Measurements from ENCODE around the gene ATF1. TPM values are rescaled to one million over a fixed set of nuclear protein-coding genes. Genes with fewer than 3 reads are reported as not detected.
"Not testable (repeated sequence)": the region's sequence is repeated elsewhere in the genome, so short reads cannot be mapped to it uniquely, and the experiment has no call there.

Gene ATF1
- total RNA-seq, 1 experiment from 2014 or later: 87.2 TPM

- TF ChIP-seq, protein P1, sequence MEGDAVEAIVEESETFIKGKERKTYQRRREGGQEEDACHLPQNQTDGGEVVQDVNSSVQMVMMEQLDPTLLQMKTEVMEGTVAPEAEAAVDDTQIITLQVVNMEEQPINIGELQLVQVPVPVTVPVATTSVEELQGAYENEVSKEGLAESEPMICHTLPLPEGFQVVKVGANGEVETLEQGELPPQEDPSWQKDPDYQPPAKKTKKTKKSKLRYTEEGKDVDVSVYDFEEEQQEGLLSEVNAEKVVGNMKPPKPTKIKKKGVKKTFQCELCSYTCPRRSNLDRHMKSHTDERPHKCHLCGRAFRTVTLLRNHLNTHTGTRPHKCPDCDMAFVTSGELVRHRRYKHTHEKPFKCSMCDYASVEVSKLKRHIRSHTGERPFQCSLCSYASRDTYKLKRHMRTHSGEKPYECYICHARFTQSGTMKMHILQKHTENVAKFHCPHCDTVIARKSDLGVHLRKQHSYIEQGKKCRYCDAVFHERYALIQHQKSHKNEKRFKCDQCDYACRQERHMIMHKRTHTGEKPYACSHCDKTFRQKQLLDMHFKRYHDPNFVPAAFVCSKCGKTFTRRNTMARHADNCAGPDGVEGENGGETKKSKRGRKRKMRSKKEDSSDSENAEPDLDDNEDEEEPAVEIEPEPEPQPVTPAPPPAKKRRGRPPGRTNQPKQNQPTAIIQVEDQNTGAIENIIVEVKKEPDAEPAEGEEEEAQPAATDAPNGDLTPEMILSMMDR (IDR thresholded peaks at IDR 0.05; ENCODE audit: unreplicated experiment): no peak
- BruUV-seq (replicated peaks): no TSS peak
- no peaks in the 10 kb centered on the region for H3K27me3 Mint-ChIP-seq (ENCODE audit: insufficient read depth, unreplicated experiment)
- ChIA-PET POLR2A (interaction anchor here (0.7 to 5.4 kb wide), 10 partner anchors 57 to 527 kb away, joined by 3 to 53 read pairs (median 8); partner anchors contain the start of genes ATF1 and DAZAP2), CTCF (interaction anchor here (0.6 to 7.7 kb wide), 17 partner anchors 12 to 595 kb away, joined by 3 to 122 read pairs (median 5); partner anchors contain the start of genes ATF1 and SLC11A2)
- no peaks in the 10 kb centered on the region for H3K9me3 Mint-ChIP-seq (ENCODE audit: unreplicated experiment)
- H3K36me3 Mint-ChIP-seq (ENCODE audit: insufficient read depth, unreplicated experiment): peaks cover 7% of the 10 kb centered on the region
- DNase-seq (ENCODE audit: unreplicated experiment): no peak
- H3K27ac Mint-ChIP-seq (ENCODE audit: low read depth, unreplicated experiment): peak overlapping the region; percentile 11
- H3K4me3 Mint-ChIP-seq (ENCODE audit: unreplicated experiment): no peak overlapping the region
- intact Hi-C loops (cut with micrococcal nuclease): loop anchor here (1.0 kb wide), 5 partner anchors 60 to 516 kb away; no protein-coding TSS in a partner anchor
- H3K4me1 Mint-ChIP-seq (ENCODE audit: insufficient read depth, unreplicated experiment): peaks cover 18% of the 10 kb centered on the region
Observed at GRCh38 chr12:50824914-50825313, 61.0 kb downstream of the ATF1 start.

DNA sequence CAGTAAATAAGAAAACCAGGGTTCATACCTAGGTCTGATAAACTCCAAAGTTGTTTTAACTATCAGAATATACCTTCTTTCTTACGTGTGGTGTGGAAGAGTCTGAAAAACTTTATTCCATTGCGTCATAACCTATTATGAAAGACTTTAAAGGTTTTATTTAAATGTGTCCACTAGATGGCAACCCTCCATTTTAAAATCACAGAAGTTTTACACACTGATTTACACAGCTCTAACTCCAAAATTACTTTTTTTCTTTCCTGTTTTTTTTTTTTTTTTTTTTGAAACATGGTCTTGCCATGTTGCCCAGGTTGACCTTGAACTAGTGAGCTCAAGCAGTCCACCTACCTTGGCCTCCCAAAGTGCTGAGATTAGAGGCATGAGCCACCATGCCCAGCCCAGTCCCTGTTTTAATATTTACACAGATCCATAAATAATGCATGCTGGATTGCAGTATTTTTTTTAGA lies 61.5 kb downstream of the ATF1 start:
- intact Hi-C loops (cut with micrococcal nuclease): loop anchor here (1.0 kb wide), 5 partner anchors 60 to 516 kb away; no protein-coding TSS in a partner anchor
- ChIA-PET POLR2A (interaction anchor here (0.6 to 5.4 kb wide), 14 partner anchors 51 to 497 kb away, joined by 3 to 53 read pairs (median 6); partner anchors contain the start of genes ATF1, CSRNP2, DAZAP2 and SLC11A2), CTCF (interaction anchor here (0.6 to 7.7 kb wide), 26 partner anchors 12 to 594 kb away, joined by 3 to 122 read pairs (median 4); partner anchors contain the start of genes ATF1 and SLC11A2)
- TF ChIP-seq, protein P1 (IDR thresholded peaks at IDR 0.05; ENCODE audit: unreplicated experiment): peak; percentile 25
- peaks cover 18% of the 10 kb centered on the region for H3K4me1 Mint-ChIP-seq (ENCODE audit: insufficient read depth, unreplicated experiment)
- no TSS peak for BruUV-seq (replicated peaks)
- H3K9me3 Mint-ChIP-seq (ENCODE audit: unreplicated experiment): no peaks in the 10 kb centered on the region
- peak overlapping the region; percentile 11 for H3K27ac Mint-ChIP-seq (ENCODE audit: low read depth, unreplicated experiment)
- H3K4me3 Mint-ChIP-seq (ENCODE audit: unreplicated experiment): no peak overlapping the region
- peaks cover 6% of the 10 kb centered on the region for H3K36me3 Mint-ChIP-seq (ENCODE audit: insufficient read depth, unreplicated experiment)
- no peaks in the 10 kb centered on the region for H3K27me3 Mint-ChIP-seq (ENCODE audit: insufficient read depth, unreplicated experiment)
- peak; percentile 73 for DNase-seq (ENCODE audit: unreplicated experiment)

DNA sequence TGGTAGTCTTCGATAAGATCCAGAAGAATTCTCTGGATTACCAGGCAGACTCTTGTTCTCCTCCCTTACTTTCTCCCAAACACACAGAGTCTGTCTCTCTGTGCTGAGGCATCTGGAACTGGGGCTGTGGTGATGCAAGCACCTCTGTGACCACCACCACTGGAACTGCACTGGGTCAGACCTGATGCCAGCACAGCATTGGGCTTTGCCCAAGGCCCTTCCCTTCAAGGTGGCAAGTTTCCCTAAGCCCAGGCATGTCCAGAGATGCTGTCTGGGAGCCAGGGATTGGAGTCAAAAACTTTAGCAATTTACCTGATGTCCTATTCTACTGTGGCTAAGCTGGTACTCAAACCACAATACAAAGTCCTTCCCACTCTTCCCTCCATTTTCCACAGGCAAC lies 64.2 kb downstream of the ATF1 start:
- ChIA-PET CTCF (interaction anchor here (0.6 to 7.7 kb wide), 5 partner anchors 61 to 200 kb away, joined by 3 to 122 read pairs (median 6); partner anchors contain the start of gene ATF1), POLR2A (interaction anchor here (0.9 to 5.4 kb wide), 6 partner anchors 63 to 200 kb away, joined by 3 to 53 read pairs (median 6); partner anchors contain the start of gene SLC11A2)
- no peaks in the 10 kb centered on the region for H3K27me3 Mint-ChIP-seq (ENCODE audit: insufficient read depth, unreplicated experiment)
- peaks cover 18% of the 10 kb centered on the region for H3K4me1 Mint-ChIP-seq (ENCODE audit: insufficient read depth, unreplicated experiment)
- H3K36me3 Mint-ChIP-seq (ENCODE audit: insufficient read depth, unreplicated experiment): peaks cover 6% of the 10 kb centered on the region
- peaks cover 9% of the 10 kb centered on the region for H3K9me3 Mint-ChIP-seq (ENCODE audit: unreplicated experiment)
- DNase-seq (ENCODE audit: unreplicated experiment): no peak
- intact Hi-C loops (cut with micrococcal nuclease): no loop called here
- H3K27ac Mint-ChIP-seq (ENCODE audit: low read depth, unreplicated experiment): peak overlapping the region; percentile 91
- TF ChIP-seq, protein P1 (IDR thresholded peaks at IDR 0.05; ENCODE audit: unreplicated experiment): no peak
- BruUV-seq (replicated peaks): no TSS peak
- H3K4me3 Mint-ChIP-seq (ENCODE audit: unreplicated experiment): no peak overlapping the region

GRCh38 chr12:50828886-50829285 lies 65.0 kb downstream of the ATF1 start:
- intact Hi-C loops (cut with micrococcal nuclease): no loop called here
- H3K4me1 Mint-ChIP-seq (ENCODE audit: insufficient read depth, unreplicated experiment): peaks cover 18% of the 10 kb centered on the region
- no peak for DNase-seq (ENCODE audit: unreplicated experiment)
- CTCF ChIA-PET: interaction anchor here (0.6 to 7.7 kb wide), 5 partner anchors 61 to 255 kb away, joined by 3 to 122 read pairs (median 3); partner anchors contain the start of gene CSRNP2
- no peaks in the 10 kb centered on the region for H3K27me3 Mint-ChIP-seq (ENCODE audit: insufficient read depth, unreplicated experiment)
- peaks cover 15% of the 10 kb centered on the region for H3K9me3 Mint-ChIP-seq (ENCODE audit: unreplicated experiment)
- POLR2A ChIA-PET: interaction anchor here (0.9 to 5.4 kb wide), 5 partner anchors 64 to 196 kb away, joined by 3 to 53 read pairs (median 5); partner anchors contain the start of gene SLC11A2
- no TSS peak for BruUV-seq (replicated peaks)
- TF ChIP-seq, protein P1 (IDR thresholded peaks at IDR 0.05; ENCODE audit: unreplicated experiment): no peak
- H3K4me3 Mint-ChIP-seq (ENCODE audit: unreplicated experiment): no peak overlapping the region
- peak overlapping the region; percentile 91 for H3K27ac Mint-ChIP-seq (ENCODE audit: low read depth, unreplicated experiment)
- peaks cover 4% of the 10 kb centered on the region for H3K36me3 Mint-ChIP-seq (ENCODE audit: insufficient read depth, unreplicated experiment)

DNA sequence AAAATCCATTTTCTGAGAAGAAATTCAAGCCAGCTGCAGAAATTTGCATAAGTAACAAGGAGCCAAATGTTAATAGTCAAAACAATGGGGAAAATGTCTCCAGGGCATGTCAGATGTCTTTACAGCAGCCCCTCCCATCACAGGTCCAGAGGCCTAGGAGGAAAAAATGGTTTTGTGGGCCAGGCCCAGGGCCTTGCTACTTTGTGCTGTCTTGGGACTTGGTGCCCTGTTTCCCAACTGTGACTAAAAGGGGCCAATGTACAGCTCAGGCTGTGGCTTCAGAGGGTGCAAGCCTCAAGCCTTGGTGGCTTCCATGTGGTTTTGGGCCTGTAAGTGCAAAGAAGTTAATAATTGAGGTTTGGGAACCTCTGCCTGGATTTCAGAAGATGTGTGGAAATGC lies 69.9 kb downstream of the ATF1 start:
- H3K9me3 Mint-ChIP-seq (ENCODE audit: unreplicated experiment): peaks cover 22% of the 10 kb centered on the region
- intact Hi-C loops (cut with micrococcal nuclease); H3K4me1 Mint-ChIP-seq (ENCODE audit: insufficient read depth, unreplicated experiment); H3K27me3 Mint-ChIP-seq (ENCODE audit: insufficient read depth, unreplicated experiment); H3K4me3 Mint-ChIP-seq (ENCODE audit: unreplicated experiment); DNase-seq (ENCODE audit: unreplicated experiment); H3K36me3 Mint-ChIP-seq (ENCODE audit: insufficient read depth, unreplicated experiment); POLR2A ChIA-PET; BruUV-seq (replicated peaks); H3K27ac Mint-ChIP-seq (ENCODE audit: low read depth, unreplicated experiment): not testable (repeated sequence)
- CTCF ChIA-PET: interaction anchor here (0.6 kb wide), 1 partner anchor 16 kb away, joined by 3 read pairs; no protein-coding TSS in a partner anchor

Measured in MCF 10A (cell line).